ENCODE results near the gene MRTFA. TPM values are rescaled to one million over a fixed set of nuclear protein-coding genes. Genes with fewer than 3 reads are reported as not detected.
"Not testable (repeated sequence)": the region's sequence is repeated elsewhere in the genome, so short reads cannot be mapped to it uniquely, and the experiment has no call there.

The MRTFA gene
- total RNA-seq, 1 donor from 2014 or later = 11.3 TPM

DNA sequence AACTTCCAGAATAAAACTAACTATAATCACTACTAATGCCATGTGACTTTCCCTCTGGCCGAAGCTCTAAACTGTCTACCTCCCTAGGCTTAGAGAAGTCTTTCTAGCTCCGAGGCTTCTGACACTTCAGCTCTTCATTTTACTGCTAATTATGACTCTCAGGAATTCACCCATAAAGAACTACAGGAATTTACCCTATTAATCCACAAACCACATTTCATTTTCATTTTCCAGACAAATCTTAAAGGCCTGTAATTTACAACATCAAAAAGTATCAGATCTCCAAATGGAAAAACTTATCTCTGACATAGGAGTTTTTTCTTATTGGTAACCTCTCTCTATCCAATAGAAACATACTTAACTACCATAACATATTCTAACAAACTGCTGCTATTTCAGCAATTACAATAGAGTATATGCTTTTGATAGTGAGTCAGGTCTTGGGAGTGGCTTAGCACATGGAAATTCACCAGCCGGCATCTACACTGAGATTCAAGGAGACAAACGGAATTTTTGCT lies 33.4 kb downstream of the MRTFA start:
- Histone ChIP-seq H3K9ac (no peak overlapping the region), H2AFZ (replicated peaks) (no peak overlapping the region), H3K27me3 (no peaks in the 10 kb centered on the region), H3K4me2 (no peak overlapping the region), H3K9me3 (ENCODE audit: low read depth) (no peaks in the 10 kb centered on the region), H4K20me1 (ENCODE audit: low read depth) (peaks cover 75% of the 10 kb centered on the region), H3K79me2 (ENCODE audit: low read depth) (peaks cover 95% of the 10 kb centered on the region), H3F3A (ENCODE audit: low read depth) (no peaks in the 10 kb centered on the region), H3K4me1 (peaks cover 11% of the 10 kb centered on the region), H3K36me3 (no peaks in the 10 kb centered on the region), H3K27ac (no peak overlapping the region), H3K4me3 (no peak overlapping the region)
- Mint-ChIP-seq H3K36me3 (peaks cover 2% of the 10 kb centered on the region), H3K4me3 (no peak overlapping the region), H3K9me3 (no peaks in the 10 kb centered on the region), H3K27ac (no peak overlapping the region), H3K27me3 (ENCODE audit: insufficient read depth, low read depth) (no peaks in the 10 kb centered on the region), H3K4me1 (peaks cover 15% of the 10 kb centered on the region)
- DNase-seq (ENCODE audit: low spot score) = no peak
- TF ChIP-seq, protein P1, sequence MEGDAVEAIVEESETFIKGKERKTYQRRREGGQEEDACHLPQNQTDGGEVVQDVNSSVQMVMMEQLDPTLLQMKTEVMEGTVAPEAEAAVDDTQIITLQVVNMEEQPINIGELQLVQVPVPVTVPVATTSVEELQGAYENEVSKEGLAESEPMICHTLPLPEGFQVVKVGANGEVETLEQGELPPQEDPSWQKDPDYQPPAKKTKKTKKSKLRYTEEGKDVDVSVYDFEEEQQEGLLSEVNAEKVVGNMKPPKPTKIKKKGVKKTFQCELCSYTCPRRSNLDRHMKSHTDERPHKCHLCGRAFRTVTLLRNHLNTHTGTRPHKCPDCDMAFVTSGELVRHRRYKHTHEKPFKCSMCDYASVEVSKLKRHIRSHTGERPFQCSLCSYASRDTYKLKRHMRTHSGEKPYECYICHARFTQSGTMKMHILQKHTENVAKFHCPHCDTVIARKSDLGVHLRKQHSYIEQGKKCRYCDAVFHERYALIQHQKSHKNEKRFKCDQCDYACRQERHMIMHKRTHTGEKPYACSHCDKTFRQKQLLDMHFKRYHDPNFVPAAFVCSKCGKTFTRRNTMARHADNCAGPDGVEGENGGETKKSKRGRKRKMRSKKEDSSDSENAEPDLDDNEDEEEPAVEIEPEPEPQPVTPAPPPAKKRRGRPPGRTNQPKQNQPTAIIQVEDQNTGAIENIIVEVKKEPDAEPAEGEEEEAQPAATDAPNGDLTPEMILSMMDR (IDR thresholded peaks at IDR 0.05) = no peak
- no peak for TF ChIP-seq EZH2phosphoT487 (IDR thresholded peaks at IDR 0.05)
- TF ChIP-seq EZH2 (IDR thresholded peaks at IDR 0.05) = no peak

DNA sequence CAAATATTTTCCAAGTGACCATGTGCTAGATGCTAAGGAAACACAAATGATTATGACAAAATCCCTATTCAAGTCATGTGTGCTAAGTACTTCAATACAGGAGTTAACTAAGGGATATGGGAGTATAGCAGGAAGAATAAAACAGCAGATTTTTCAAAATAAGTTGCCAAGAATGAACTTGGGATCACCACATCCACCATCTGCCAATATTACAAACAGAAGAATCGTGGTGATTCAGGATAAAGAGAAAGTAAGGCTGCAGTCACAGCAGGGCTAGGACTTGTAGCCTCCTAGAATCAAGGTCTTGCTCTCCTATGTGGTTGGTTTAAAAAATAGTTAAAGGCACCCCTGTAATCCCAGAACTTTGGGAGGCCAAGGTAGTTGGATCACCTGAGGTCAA lies 34.3 kb downstream of the MRTFA start:
- Histone ChIP-seq H3K4me2 (no peak overlapping the region), H2AFZ (replicated peaks) (no peak overlapping the region), H3K79me2 (ENCODE audit: low read depth) (peaks cover 95% of the 10 kb centered on the region), H3F3A (ENCODE audit: low read depth) (no peaks in the 10 kb centered on the region), H3K4me3 (no peak overlapping the region), H3K27ac (no peak overlapping the region), H4K20me1 (ENCODE audit: low read depth) (peaks cover 77% of the 10 kb centered on the region), H3K9ac (no peak overlapping the region), H3K9me3 (ENCODE audit: low read depth) (no peaks in the 10 kb centered on the region), H3K27me3 (no peaks in the 10 kb centered on the region), H3K36me3 (no peaks in the 10 kb centered on the region), H3K4me1 (peaks cover 13% of the 10 kb centered on the region)
- H3K4me1 Mint-ChIP-seq = peaks cover 13% of the 10 kb centered on the region
- no peaks in the 10 kb centered on the region for H3K27me3 Mint-ChIP-seq (ENCODE audit: insufficient read depth, low read depth)
- H3K36me3 Mint-ChIP-seq = peaks cover 2% of the 10 kb centered on the region
- H3K4me3 Mint-ChIP-seq = no peak overlapping the region
- TF ChIP-seq, protein P1 (IDR thresholded peaks at IDR 0.05) = no peak
- TF ChIP-seq EZH2phosphoT487 (IDR thresholded peaks at IDR 0.05) (no peak), EZH2 (IDR thresholded peaks at IDR 0.05) (no peak)
- no peaks in the 10 kb centered on the region for H3K9me3 Mint-ChIP-seq
- DNase-seq (ENCODE audit: low spot score) = no peak
- no peak overlapping the region for H3K27ac Mint-ChIP-seq

DNA sequence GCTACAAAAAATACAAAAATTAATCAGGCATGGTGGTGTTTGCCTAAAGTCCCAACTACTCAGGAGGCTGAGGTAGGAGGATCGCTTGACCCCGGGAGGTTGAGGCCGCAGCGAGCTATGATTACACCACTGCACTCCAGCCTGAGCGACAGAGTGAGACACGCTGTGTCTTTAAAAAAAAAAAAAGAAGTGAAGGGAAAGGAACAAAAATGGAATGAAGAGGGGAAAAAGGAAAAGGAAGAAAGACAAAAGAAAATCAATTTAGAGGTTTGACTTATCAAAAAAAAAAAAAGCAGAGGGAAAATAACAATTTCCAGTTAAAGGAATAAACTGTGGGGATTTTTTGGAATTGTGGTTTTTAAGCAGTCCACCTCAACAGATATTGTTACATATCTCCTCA lies 36.8 kb downstream of the MRTFA start:
- DNase-seq (ENCODE audit: low spot score) = no peak
- Mint-ChIP-seq H3K4me1 (peaks cover 7% of the 10 kb centered on the region), H3K9me3 (no peaks in the 10 kb centered on the region), H3K27me3 (ENCODE audit: insufficient read depth, low read depth) (no peaks in the 10 kb centered on the region), H3K4me3 (no peak overlapping the region), H3K36me3 (peaks cover 3% of the 10 kb centered on the region), H3K27ac (no peak overlapping the region)
- Histone ChIP-seq H3K9ac (no peak overlapping the region), H3K27ac (peak overlapping the region; percentile 36), H3K36me3 (no peaks in the 10 kb centered on the region), H3K27me3 (no peaks in the 10 kb centered on the region), H3K4me1 (peaks cover 8% of the 10 kb centered on the region), H3K9me3 (ENCODE audit: low read depth) (no peaks in the 10 kb centered on the region), H3K4me2 (no peak overlapping the region), H3K4me3 (no peak overlapping the region), H2AFZ (replicated peaks) (no peak overlapping the region), H4K20me1 (ENCODE audit: low read depth) (peaks cover 88% of the 10 kb centered on the region), H3K79me2 (ENCODE audit: low read depth) (peaks cover 95% of the 10 kb centered on the region), H3F3A (ENCODE audit: low read depth) (no peaks in the 10 kb centered on the region)
- TF ChIP-seq EZH2phosphoT487 (IDR thresholded peaks at IDR 0.05) = no peak
- TF ChIP-seq, protein P1 (IDR thresholded peaks at IDR 0.05) = no peak

DNA sequence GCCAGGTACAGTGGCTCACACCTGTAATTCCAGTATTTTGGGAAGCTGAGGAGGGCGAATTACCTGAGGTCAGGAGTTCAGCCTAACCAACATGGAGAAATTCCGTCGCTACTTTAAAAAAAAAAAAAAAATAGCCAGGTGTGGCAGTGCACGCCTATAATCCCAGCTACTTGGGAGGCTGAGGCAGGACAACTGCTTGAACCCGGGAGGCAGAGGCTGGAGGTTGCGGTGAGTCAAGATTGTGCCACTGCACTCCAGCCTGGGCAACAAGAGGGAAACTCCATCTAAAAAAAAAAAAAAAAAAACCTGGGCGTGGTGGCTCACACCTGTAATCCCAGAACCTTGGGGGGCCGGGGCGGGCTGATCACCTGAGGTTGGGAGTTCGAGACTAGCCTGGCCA lies 37.8 kb downstream of the MRTFA start:
- Histone ChIP-seq H3K79me2 (ENCODE audit: low read depth) (peaks cover 97% of the 10 kb centered on the region), H3K4me1 (peaks cover 15% of the 10 kb centered on the region), H4K20me1 (ENCODE audit: low read depth) (peaks cover 97% of the 10 kb centered on the region)
- not testable (repeated sequence) for H3K9me3 Mint-ChIP-seq; H3K4me3 ChIP-seq; H2AFZ ChIP-seq (replicated peaks); H3K4me3 Mint-ChIP-seq; DNase-seq (ENCODE audit: low spot score); H3K4me2 ChIP-seq; H3F3A ChIP-seq (ENCODE audit: low read depth); H3K4me1 Mint-ChIP-seq; H3K9me3 ChIP-seq (ENCODE audit: low read depth); H3K27me3 Mint-ChIP-seq (ENCODE audit: insufficient read depth, low read depth); H3K36me3 Mint-ChIP-seq; H3K9ac ChIP-seq; H3K27me3 ChIP-seq; H3K27ac Mint-ChIP-seq; H3K36me3 ChIP-seq; H3K27ac ChIP-seq
